ENCODE measurements around the gene DUSP23.

Gene DUSP23

DNA sequence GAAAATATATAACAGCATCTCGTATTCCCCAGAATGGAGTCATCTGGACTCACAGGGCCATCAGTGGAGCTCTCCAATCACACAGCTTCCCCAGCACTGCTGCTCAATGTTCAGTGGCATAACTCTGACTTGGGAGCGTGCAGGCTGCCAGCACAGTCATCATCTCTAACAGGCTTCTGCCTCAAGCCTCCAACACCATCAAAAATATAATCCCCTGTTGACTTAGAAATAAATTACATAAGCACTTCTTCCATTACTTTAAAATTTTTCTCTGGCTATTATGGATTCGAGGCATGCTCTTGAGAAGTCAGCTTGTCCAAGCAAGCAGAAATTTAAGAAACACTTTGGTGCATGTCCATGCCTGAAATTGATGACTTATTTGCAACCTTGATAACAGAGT, 6.2 kb downstream of the DUSP23 start:
- no peak for DNase-seq

DNA sequence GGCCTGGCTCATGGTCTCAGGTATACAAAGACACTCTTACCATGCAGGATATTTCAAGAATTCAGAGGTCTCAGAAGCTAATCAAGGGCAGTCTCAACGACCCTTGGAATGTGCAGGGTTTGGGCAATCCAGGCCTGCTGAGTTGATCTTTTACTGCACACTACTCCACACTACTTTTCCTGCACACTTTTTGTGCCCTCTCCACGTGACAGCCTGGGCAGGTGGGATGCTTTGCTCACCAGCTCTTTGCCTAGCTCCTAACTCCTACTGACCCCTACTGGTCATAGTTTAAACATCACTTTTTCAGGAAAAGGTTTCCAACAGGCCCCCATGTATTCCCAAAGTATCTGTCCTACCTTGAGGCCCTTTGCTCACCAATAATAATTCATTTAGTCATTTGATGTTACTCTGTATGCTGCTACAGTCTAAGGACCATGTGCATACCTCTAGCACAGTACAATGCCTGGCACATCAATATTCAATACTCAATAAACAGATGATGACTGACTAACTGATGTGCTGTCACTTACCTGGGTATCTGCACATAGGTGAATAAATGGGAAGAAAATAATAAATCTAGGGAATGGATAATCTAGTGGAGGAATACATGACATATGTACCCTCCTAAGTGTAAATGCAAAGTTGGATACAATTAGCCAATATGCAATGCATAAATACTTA, 9.6 kb downstream of the DUSP23 start:
- DNase-seq, result peak; percentile 44

DNA sequence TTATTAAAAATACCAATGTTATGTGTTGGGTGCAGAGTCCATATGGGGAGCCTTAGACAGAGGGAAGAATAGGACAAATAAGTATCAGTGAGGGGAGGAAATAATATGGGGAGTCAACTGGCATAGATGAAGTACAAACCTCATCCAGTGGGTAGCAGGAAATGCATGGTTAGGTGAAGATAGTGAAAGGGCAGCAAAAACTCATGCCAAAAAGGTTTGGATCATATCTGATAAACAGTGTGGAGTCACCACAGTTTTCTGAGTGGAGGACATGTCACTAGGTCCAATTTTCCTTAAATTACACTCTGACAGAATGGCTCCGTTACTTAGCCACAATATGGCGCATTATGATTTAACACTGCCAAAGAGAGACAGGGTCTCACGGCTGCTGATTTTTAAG, 10.3 kb downstream of the DUSP23 start:
- no peak for DNase-seq

DNA sequence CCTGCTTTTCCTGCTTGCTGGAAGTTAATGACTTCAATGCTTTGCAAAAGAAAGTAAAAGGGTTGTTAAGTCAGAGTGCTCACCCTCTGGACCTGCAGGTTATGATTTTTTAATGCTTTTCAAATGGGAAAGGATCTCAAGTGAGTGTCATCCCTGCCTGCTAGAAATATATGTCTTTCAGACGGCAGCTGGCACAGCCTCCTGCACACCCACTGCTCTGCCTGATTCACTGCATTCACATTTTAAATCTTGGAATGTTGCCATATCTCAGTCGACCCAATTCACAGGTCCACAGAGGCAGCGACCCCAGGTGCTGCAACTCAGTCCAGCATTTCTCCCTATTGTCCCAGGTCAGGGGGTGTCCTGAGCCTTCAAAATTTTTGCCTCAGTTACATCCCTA, 10.7 kb downstream of the DUSP23 start:
- DNase-seq, result no peak

DNA sequence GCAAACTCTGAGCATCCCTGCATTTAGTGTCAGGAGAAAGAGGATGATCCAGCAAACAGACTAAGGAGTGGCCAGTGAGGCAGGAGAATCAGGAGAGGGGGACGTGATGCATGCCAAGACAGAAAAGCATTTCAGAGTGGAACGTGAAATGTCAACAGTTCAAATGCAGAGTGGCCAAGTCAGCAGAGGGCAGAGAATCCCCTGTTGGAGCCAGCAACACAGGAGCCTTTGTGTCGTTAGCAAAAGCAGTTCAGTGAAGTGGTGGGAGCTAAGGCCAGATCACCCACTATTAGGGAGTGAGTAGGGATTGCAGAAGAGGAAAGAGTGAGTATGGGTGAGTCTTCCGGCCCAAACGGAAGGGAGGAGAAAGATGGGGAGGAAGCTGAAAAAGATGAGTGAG, 14.8 kb downstream of the DUSP23 start:
- DNase-seq, result no peak

DNA sequence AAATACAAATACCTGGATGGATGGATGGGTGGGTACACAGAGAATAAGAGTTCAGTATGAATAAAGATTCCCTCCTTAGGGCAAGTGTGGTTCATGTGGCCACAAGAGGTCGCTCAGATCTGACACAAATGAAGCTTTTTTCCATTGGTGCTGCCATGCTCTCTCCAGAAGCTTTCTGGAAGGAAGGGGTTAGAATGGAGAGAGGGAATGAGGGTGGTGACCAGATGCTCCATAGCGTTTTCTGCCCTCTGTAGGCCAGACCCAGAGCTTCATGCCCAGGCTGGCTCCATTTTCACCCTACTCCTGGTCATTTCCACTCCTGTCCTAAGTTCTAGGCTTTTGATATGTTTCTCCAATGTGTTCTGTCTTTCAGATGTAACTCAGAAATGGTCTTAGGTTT, 18.1 kb downstream of the DUSP23 start:
- DNase-seq, result peak; percentile 79

DNA sequence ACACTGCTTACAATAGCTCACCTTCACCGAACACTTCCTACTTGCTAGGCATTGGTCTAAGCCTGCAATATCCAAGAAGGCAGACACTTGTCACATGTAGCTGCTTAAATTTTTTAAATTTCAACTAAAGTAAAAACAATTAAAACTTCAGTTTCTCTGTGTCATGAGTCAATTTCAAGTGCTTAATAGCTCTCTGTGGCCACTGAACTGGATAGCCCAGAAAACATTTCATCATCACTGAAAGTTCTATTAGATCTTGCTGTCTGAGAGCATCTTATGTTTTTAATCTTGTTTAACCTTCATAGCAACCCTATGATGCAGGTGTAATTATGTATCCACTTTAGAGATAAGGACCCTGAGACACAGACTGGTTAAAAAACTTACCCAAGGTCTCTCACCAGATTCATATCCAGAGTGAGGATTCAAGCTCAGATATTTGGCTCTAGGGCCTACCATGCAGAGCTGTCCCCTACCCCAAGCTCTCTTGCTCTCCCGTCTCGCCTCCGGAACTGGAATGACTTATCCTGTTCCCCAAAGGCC, 18.8 kb downstream of the DUSP23 start:
- no peak for DNase-seq

DNA sequence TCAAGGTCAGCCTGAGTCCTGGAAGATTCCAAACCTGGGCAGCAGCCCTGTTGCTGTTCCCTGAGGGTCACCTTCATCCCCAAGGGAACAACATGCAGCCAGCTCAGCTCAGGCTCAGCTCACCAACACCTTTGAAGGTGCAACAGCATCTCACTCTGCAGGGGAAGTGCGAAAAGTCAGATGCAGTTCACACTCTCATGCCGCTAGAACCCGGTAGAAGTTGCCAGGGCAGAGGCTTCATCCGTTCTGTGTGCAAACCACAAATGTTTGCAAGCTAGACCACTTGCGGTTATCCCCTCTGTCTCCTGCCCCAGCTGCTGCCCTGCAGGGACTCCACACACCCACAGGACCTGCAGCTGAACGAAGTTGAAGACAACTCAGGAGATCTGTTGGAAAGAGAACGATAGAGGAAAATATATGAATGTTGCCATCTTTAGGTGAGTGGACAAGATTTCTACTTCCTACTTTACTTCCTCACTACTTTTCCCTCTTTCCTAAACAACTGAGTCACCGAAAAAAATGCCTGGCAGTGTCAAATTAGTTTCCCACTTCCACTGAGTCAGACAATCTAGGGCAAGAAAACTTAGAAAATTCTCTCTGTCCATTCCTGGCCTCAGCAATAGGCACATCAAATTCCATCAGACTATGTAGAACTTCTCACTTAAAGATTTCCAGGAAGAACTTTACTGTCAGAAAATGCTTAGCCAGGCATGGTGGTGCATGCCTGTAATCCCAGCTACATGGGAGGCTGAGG, 19.6 kb downstream of the DUSP23 start:
- no peak for DNase-seq

DNA sequence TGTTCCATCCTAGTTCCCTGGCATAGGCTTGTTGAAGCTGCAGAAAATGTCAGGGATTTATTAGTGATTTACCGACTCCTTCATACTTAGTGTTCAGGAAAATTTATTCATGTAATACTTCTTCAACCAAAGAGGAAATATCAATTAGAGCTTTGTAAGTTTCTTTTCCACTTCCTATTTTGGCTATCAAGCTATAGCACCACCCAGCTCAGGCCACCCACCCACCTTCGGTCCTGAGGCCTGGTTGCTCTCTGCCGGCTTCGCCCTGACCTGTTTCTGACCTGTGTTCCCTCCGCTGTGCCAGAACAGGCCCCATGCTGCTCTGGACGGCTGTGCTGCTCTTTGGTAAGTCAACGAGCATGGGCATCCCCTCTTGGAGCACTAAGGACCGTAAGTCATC, 21.3 kb downstream of the DUSP23 start, which contains the start of gene FCRL6:
FCRL6 (plus strand) TSS at position 250 of the 400 bp plus-strand sequence; CDS start at position 315, 65 bp downstream.
- DNase-seq, result no peak

DNA sequence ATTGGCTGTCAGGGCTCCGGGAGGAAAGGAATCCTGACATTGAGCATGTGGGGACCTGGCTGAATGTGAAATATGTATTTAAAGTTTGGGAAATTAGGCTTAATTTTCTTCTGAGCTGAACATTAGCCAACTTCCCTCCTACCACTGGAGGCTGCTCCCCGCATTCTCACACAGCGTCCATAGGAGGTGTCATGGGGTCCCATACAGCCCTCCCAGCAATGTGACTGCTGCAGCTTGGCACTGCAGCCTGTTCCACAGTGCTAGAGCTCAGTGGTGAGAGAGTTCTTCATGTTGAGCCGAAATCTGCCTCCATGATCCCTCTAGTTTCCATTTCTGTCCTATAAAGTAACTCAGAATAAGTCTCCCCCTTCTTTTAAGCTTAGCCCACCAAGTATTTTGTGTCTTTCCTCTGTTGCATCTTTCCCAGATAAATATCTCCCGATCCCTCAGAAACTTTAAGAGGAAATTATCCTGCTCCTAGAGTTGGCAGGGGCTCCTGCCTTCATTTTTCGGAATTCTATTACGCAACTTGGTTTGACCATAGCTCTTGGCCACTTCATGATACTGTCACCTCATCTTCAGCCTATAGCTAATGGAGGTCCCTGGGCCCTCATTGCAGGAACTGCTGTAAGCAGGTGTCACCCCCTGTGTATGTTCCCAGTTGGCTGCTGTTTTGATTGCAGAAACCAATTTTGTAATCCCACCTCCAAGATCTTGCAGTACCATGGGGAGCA, 23.4 kb downstream of the DUSP23 start:
- no peak for DNase-seq

DNA sequence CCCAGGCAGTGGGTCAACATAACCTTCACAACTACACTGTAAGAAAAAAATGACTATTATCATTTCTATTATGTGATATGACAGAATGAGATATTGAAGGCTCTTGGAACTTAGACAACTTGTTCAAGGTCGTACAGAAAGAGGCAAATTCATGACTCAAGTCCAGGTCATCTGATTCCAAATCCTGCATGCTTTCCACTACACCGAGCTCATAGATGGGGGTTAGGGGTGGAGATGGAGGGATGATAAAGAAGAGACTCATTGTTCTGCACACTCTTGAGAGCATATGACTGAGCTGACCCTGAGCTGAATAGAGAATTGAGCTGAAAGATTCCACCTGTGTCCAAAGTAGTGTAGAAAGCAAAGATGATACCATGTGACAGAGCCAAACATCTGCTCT, 24.2 kb downstream of the DUSP23 start:
- DNase-seq, result no peak

DNA sequence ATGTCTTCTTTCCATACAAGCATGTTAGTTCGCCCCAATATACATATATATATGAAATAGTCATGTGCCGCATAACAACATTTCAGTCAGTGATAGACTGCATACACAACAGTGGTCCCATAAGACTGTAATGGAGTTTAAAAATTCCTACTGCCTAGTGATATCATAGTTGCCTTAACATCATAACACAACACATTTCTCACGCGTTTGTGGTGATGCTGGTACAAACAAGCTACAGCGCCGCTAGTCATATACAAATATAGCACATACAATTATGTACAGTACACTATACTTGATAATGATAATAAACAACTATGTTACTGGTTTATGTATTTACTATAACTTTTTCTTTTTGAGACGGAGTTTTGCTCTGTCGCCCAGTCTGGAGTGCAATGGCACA, 35.2 kb downstream of the DUSP23 start:
- no peak for DNase-seq

DNA sequence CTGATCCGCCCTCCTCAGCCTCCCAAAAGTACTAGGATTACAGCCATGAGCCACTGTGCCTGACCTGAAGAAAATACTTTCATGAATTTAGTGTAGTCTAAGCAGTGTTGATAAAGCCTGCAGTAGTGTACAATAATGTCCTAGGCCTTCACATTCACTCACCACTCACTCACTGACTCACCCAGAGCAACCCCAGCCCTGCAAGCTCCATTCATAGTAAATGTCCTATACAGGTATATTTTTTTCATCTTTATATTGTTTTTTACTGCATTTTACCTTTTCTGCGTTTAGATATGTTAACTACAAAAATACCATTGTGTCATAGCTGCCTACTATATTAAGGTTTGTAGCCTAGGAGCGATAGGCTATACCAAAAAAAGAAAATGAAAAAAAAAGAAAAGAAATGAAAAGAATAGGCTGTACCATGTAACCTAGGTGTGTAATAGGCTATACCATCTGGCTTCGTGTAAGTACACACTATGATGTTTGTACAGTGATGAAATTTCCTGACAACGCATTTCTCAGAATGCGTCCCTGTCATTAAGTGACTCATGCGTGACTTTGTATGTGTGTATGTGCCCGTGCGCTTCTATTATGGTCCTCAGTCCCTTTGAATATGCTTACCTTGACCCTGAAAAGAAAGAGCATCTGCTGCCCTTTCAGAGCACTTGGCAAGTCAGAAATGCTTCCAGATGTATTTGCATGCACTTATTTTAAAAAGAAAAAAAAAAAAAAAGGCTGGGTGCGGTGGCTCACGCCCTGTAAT, 36.7 kb downstream of the DUSP23 start:
- no peak for DNase-seq

DNA sequence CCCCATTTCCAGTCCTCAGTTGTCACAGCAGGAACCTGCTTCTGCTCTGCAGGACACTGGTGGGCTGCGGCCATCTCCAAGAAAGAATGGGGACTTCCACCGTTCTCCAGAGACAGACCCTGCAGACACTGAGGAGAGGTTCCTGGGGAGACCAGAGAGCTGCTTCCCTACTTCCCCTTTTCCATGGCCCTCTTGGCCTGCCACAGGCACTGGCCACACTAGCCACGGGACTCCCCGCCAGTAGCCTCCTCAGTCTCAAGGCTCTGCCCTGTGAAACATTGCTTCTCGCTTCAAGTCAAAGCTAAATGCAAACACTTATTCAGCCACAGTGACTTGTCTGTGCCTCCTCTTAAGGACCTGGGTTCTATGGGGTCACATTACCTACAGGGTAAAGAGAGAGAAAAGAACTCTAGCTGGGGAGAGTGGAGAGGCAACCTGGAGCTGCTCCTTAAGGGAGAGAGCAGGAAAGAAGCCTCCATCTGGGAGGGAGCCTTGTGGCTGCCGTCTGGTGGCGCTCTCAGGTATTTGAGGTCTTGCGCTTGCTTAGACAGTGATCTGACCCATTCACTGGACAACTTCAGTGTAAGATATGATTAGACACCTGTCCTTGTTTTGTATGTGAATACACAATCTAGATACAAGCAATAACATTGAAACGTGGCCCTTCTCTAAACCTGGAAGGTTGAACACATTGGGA, 40.6 kb downstream of the DUSP23 start:
- peak; percentile 52 for DNase-seq

DNA sequence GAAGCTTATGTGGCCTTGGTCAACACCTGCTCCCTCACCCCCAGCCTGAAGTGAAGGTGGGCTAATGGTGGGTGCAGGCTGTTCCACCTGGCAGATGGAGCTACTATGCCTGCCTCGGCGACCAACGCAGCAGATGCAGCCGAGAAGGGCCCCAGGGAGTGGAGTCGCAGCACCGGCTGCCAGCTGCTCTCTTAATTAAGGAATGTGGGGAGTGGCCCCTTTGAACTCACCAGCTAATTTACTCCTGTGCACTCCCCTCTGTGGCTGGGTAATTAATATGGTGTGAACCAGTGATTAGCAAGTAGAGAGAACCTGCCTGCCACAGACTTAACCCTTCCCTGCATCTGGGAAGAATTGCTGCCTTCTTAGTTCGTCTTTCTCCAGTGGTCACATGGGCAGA, 42.6 kb downstream of the DUSP23 start:
- no peak for DNase-seq

DNA sequence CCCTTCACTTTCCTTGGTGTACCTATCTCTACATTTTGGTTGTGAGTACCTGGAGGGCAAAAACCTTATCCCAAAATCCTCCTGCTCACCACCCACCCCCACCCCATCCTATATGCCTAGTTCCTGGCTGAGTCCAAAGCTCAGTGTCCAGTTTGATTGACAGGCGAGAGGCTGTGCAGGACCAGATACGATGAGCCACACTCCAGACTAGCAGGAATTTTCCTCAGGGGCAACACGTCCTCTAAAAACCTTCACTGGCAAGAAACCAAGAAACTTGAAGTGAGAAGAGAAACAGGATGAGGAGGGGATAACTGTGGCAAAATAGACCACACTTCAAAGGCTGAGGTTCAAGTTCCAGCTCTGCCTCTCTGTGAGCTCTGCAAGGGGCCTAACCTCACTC, 44.8 kb downstream of the DUSP23 start:
- no peak for DNase-seq

DNA sequence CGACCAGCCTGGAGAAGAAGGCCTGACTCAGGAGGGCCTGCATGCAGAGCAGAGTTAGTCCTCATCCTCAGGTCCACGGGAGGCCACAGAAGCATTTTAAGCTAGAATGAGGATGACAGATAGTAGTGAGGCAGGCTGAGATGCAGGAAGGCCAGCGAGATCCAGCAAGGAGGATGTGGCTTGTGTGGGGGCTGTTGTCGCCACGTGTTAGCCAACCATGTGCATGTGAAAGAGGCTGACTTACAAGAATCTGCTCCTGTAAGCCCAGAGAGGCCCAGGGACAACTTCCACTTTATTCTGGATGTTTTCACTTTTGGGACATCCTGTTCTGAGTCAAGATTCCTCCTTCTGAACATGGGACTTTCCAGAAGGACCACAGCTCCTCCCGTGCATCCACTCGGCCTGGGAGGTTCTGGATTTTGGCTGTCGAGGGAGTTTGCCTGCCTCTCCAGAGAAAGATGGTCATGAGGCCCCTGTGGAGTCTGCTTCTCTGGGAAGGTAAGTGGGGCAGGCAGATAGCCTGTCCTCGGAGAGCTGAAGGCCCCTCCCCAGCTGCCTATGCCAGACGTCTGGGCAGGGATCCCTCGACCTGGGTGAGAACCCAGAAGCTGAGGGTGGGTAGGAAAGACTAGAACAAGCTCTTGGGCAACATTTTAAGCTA, 45.8 kb downstream of the DUSP23 start, which contains the start of gene SLAMF8:
SLAMF8 (plus strand) TSS at position 433 of the 661 bp plus-strand sequence; CDS start at position 459, 26 bp downstream.
- peak; percentile 95 for DNase-seq

DNA sequence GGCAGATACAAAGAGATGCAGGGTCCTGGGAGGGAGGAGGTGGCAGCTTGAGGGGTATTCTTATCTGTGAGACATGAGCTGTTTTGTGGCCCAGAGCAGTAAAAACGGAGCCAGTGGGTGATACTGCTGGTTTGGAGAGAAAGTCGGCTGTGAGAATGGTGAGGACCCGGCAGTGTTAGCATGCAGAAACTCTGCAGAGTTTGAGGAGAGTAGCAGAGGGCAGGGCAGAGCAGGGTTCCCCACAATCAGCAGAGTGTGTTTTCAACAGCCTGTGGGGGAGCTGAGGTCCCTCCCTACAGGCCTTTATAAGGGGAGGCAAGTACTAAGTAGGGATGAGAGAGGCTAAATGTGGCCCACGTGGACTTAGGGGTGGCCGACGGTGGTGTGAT, 46.3 kb downstream of the DUSP23 start:
- no peak for DNase-seq

DNA sequence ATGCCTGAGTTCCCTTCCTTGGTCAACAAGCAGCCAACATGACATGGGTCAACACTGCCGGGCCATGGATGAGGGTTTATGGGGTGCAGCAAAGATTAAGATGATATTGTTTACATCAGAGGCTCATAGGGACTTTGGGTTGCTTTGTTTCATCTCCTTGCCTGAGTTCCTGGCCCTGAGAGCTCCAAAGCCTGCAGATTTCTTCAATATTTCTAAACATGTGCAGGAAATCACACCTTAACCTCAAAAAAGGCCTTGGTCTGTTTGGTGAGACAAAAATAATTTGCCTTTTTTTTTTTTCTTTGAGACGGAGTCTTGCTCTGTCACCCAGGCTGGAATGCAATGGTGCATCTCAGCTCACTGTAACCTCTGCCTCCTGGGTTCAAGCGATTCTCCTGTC, 46.8 kb downstream of the DUSP23 start:
- DNase-seq, result no peak

DNA sequence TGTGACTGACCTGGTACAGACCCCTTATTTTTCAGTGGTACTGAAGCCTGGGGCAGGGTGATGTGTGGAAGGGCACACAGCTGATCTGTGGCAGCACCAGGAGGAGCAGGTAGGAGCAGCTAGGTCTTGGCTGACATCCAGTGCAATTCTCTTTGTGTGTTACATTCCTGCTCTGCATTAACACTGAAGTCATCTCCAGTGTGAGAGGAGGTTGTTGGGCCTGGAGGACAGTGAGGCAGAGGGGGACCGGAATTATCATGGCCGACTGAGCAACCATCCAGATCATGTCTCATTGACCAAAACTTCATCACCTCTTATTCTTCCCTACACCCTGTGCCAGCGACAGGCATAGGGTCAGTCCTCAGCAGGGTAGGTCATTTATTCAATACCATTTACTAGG, 47.4 kb downstream of the DUSP23 start:
- DNase-seq, result no peak

DNA sequence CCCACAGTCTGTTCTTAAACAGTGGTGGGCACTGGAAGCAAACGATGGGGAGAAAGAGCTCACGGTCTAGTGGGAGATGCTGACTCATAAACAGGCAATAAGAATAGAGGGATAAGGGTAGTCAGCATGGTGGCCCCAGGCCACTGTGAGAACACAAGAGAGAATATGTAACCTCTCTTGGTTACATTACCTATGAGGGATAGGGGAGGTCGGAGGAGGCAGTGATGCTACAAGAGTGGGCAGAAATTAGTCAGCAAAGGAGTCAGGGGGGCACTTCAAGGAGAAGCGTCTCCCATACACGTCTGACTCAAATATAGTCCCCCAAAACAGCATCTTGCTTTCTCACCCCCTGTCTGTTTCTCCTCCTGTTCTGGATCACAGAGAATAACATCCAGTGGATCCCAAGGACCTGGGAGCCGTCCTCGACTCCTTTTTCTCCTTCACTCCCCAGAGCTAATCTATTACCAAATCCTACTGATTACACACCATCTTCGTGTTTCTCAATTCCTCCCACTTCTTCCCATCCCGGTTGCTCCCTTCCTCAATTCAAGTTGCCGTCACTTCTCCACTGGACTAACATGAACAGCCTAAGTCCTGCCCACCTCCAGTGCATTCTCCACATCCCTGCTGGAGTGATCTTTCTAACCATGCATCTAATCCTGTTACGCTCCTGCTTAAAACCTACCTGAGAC, 48.0 kb downstream of the DUSP23 start:
- DNase-seq, result peak; percentile 89

Measured in suppressor macrophage treated with lipopolysaccharide for 4 hours (primary cell).